ENCODE data around the gene SPAG4. TPM values are rescaled to one million over a fixed set of nuclear protein-coding genes. Genes with fewer than 3 reads are reported as not detected.

Gene SPAG4
- total RNA-seq, 1 donor, result 2.2 TPM

DNA sequence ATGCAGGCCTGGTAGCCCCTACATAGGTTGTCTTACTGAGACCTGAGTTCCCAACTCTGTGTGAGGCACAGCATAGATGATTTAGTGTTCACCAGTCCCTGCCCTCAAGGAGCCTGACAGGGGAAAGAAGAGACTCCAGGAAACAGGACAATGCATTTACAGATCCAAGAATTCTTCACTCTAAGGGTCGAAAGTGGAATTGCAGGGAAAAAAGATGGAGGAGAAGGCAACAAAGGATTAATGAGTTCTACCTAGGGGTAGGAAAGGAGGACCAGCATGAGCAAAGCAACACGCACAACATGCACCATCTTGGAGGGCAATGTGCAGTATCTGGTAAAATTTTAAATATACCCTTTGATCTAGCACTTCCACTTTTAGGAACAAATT is 5.9 kb downstream of the SPAG4 start:
- no peak for DNase-seq (ENCODE audit: low read depth)
- no peak overlapping the region for H3K4me3 ChIP-seq (ENCODE audit: low read depth, low read length)
- TF ChIP-seq, protein P1, sequence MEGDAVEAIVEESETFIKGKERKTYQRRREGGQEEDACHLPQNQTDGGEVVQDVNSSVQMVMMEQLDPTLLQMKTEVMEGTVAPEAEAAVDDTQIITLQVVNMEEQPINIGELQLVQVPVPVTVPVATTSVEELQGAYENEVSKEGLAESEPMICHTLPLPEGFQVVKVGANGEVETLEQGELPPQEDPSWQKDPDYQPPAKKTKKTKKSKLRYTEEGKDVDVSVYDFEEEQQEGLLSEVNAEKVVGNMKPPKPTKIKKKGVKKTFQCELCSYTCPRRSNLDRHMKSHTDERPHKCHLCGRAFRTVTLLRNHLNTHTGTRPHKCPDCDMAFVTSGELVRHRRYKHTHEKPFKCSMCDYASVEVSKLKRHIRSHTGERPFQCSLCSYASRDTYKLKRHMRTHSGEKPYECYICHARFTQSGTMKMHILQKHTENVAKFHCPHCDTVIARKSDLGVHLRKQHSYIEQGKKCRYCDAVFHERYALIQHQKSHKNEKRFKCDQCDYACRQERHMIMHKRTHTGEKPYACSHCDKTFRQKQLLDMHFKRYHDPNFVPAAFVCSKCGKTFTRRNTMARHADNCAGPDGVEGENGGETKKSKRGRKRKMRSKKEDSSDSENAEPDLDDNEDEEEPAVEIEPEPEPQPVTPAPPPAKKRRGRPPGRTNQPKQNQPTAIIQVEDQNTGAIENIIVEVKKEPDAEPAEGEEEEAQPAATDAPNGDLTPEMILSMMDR (IDR thresholded peaks at IDR 0.05; ENCODE audit: insufficient read depth, low read length), result peak; percentile 13

DNA sequence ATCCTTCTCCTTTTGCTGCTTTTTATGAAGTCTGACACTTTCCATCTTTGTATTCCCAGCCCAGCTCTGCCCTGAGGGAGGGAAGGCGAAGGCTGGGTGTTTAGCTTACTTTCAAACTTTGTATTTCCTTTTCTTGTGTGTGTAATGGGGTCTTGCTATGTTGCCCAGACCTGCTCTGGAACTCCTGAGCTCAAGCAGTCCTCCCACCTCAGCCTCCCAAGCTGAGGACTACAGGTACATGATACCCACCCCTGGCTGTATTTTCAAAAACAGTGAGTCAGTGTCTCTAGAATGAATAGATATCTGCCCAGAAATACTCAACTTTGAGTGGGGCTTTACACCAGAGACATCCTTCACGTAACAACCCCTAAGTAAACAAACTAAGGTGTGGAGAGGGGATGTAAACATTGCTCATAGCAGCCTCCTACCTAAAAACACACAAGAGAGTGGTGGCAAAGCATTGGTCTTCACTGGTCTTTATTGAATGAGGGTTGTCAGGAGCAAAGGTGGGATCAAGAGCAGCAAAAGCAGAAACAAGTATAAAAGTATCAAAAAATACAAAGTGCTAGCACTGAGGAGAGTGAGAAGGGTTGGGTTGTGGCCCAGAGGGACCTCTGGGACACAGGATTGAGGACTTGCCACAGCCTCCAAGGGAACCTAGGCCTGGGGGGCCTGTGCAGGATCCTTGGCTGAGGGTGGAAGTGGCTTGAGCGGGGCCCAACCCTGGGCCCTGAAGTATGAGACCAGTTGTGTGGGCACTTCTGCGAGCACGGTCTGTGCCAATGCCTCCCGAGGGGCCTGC is 10.2 kb downstream of the SPAG4 start:
- TF ChIP-seq, protein P1 (IDR thresholded peaks at IDR 0.05; ENCODE audit: insufficient read depth, low read length), result no peak
- DNase-seq (ENCODE audit: low read depth), result no peak
- H3K4me3 ChIP-seq (ENCODE audit: low read depth, low read length), result no peak overlapping the region

DNA sequence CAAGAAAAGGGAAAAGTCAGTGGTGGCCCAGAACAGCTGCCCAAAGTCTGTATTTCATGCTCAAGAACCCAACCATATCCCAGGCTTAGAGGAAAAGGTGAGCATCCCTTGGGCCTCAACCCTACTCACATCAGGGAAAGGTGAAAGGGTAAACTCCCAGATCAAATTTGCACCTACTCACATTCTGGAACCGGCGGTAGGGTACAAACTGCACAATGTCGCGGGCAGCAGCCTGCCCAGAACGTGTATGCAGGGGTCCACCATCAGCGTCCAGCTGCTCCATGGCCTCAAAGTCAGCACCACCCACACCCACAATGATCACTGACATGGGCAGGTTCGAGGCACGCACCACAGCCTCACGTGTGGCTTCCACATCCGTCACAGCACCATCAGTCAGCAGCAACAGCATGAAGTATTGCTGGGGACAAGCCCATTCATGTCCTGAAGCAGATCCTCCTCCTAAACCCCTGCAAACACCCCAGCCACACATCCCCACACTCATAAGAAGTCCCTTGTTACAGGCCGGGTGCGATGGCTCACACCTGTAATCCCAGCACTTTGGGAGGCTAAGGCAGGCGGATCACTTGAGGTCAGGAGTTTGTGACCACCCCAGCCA is 10.9 kb downstream of the SPAG4 start:
- H3K4me3 ChIP-seq (ENCODE audit: low read depth, low read length), result no peak overlapping the region
- no peak for DNase-seq (ENCODE audit: low read depth)
- TF ChIP-seq, protein P1 (IDR thresholded peaks at IDR 0.05; ENCODE audit: insufficient read depth, low read length), result no peak

DNA sequence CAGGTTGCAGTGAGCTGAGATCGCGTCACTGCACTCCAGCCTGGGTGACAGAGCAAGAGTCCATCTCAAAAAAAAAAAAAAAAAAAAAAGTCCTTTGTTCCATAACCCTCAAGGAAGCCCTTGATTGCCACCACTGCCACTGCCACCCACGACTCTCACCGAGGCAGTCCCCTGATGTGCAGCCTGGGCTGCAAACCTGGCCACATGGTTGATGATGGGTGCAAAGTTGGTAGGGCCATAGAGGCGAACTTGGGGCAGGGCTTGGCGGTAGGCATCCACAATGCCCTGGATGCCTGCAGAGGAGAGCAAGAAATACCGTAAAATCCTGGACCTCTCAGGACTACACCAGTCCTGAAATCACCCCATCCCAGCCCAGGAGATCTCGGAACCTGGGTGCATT is 11.5 kb downstream of the SPAG4 start:
- no peak overlapping the region for H3K4me3 ChIP-seq (ENCODE audit: low read depth, low read length)
- TF ChIP-seq, protein P1 (IDR thresholded peaks at IDR 0.05; ENCODE audit: insufficient read depth, low read length), result no peak
- no peak for DNase-seq (ENCODE audit: low read depth)

DNA sequence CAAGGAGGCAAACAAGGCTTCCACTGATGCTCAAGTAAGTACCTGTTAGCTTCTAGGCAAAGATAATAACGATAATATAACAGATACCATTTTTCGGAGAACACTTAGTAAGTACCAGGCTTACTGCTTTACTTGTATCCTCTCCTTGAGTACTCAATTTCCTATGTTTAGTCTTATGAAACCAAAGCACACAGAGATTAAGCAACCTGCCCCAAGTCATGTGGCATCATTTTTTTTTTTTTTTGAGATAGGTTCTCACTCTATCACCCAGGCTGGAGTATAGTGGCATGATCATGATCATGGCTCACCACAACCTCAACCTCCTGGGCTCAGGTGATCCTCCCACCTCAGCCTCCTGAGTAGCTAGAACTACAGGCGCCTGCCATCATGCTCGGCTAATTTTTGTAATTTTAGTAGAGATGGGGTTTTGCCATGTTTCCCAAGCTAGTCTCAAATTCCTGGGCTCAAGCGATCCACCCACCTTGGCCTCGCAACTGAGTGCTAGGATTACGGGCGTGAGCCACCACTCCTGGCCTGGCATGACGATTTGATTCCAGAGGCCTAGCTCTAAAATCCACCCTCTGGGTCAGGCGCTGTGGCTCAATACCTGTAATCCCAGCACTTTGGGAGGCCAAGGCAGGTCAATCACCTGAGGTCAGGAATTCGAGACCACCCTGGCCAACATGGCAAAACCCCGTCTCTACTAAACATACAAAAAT is 14.0 kb downstream of the SPAG4 start:
- H3K4me3 ChIP-seq (ENCODE audit: low read depth, low read length), result no peak overlapping the region
- DNase-seq (ENCODE audit: low read depth), result no peak
- TF ChIP-seq, protein P1 (IDR thresholded peaks at IDR 0.05; ENCODE audit: insufficient read depth, low read length), result no peak

DNA sequence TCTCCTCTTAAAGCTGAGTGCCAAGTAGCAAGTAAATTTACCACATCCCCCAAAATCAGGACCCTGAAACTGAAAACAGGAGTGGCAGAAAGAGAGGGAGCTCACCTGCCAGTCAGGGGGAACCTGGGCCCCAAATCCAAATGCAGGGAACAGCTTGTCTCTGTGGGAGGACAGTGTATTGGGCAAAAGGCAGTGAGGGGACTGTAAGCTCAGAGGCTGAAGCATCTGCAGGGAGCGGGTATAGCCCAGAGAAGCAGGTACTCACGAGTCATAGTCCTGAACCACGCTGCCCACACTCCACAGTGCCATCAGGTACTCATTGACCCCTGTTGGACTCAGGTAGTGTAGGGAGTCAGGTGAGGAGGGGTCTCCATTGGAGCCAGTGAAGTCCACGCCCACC is 15.0 kb downstream of the SPAG4 start:
- H3K4me3 ChIP-seq (ENCODE audit: low read depth, low read length), result no peak overlapping the region
- DNase-seq (ENCODE audit: low read depth), result no peak
- TF ChIP-seq, protein P1 (IDR thresholded peaks at IDR 0.05; ENCODE audit: insufficient read depth, low read length), result no peak
